Activated CD4-positive, alpha-beta memory T cell treated with anti-CD3 and anti-CD28 coated beads, Interleukin-2, amount 10 ng/mL, durations not matched to agents 7 days and 5 days (primary cell): ENCODE results near the gene TBC1D5. TPM values are rescaled to one million over a fixed set of nuclear protein-coding genes. Genes with fewer than 3 reads are reported as not detected.
A peak's percentile ranks its signal among the peaks of the same experiment; 100 is the strongest.
"Not testable (repeated sequence)": the region's sequence is repeated elsewhere in the genome, so short reads cannot be mapped to it uniquely, and the experiment has no call there.

Experiments
- CTCF ChIA-PET: fragments of 350-600 bp; sonication (Branson Sonifier 250); formaldehyde crosslinking; loops from one replicate; lab custom pipeline; 2021; ENCODE audit warnings: antibody characterized with exemption, inconsistent platforms; lab: Charles Lee
- POLR2A ChIA-PET: fragments of 350-600 bp; sonication (Branson Sonifier 250); formaldehyde crosslinking; loops from one replicate; lab custom pipeline; 2021; ENCODE audit warnings: antibody characterized with exemption; lab: Charles Lee
- DNase-seq: peaks from one replicate; pipeline ENCODE4 v3.0.0-alpha.2; 2020
- H3K27ac Mint-ChIP-seq: one replicate; pipeline ENCODE4 v1.8.0; 2021; ENCODE audit warnings: mild to moderate bottlenecking, mixed read lengths
- H3K27me3 Mint-ChIP-seq: one replicate; pipeline ENCODE4 v1.8.0; 2021; ENCODE audit warnings: mixed read lengths
- H3K36me3 Mint-ChIP-seq: one replicate; pipeline ENCODE4 v1.8.0; 2021; ENCODE audit warnings: low read depth, mixed read lengths
- H3K4me1 Mint-ChIP-seq: one replicate; pipeline ENCODE4 v1.8.0; 2021; ENCODE audit warnings: mixed read lengths
- H3K4me3 Mint-ChIP-seq: one replicate; pipeline ENCODE4 v1.8.0; 2021; ENCODE audit warnings: mild to moderate bottlenecking, mixed read lengths
- H3K9me3 Mint-ChIP-seq: one replicate; pipeline ENCODE4 v1.8.0; 2021; ENCODE audit warnings: mixed read lengths
- total RNA-seq, 2 experiments: library from RNA; stranded (reverse); gene quantifications; one replicate each; pipeline ENCODE4 v1.2.3, GENCODE V29; 2021

The TBC1D5 gene
- total RNA-seq, 2 experiments from 2014 or later = 49.9 to 50.8 TPM

- no peak for DNase-seq
- ChIA-PET POLR2A (no interaction called here), CTCF (no interaction called here)
- H3K4me1 Mint-ChIP-seq = peaks cover 9% of the 10 kb centered on the region
- no peak overlapping the region for H3K27ac Mint-ChIP-seq
- peaks cover 7% of the 10 kb centered on the region for H3K9me3 Mint-ChIP-seq
- peaks cover 39% of the 10 kb centered on the region for H3K36me3 Mint-ChIP-seq
- H3K4me3 Mint-ChIP-seq = no peak overlapping the region
- H3K27me3 Mint-ChIP-seq = no peaks in the 10 kb centered on the region
Measured at GRCh38 chr3:17726313-17726712, 16.1 kb downstream of the TBC1D5 start.

GRCh38 chr3:17725844-17726243 is 16.6 kb downstream of the TBC1D5 start:
- CTCF ChIA-PET, DNase-seq: not testable (repeated sequence)
- POLR2A ChIA-PET = interaction anchor here (0.9 kb wide), 1 partner anchor 42 kb away, joined by 3 read pairs; no protein-coding TSS in a partner anchor

GRCh38 chr3:17724948-17725347 is 17.5 kb downstream of the TBC1D5 start:
- Mint-ChIP-seq H3K4me1 (no peaks in the 10 kb centered on the region), H3K4me3 (no peak overlapping the region), H3K27ac (no peak overlapping the region), H3K27me3 (no peaks in the 10 kb centered on the region), H3K9me3 (peaks cover 7% of the 10 kb centered on the region), H3K36me3 (peaks cover 32% of the 10 kb centered on the region)
- DNase-seq = no peak
- ChIA-PET POLR2A (interaction anchor here (0.9 kb wide), 1 partner anchor 43 kb away, joined by 3 read pairs; no protein-coding TSS in a partner anchor), CTCF (no interaction called here)

More at GRCh38 chr3:17725844-17726243, 16.6 kb downstream of the TBC1D5 start:
- H3K27me3 Mint-ChIP-seq, H3K27ac Mint-ChIP-seq, H3K9me3 Mint-ChIP-seq, H3K4me1 Mint-ChIP-seq, H3K4me3 Mint-ChIP-seq: not testable (repeated sequence)
- H3K36me3 Mint-ChIP-seq = peaks cover 37% of the 10 kb centered on the region

GRCh38 chr3:17724122-17724521 is 18.3 kb downstream of the TBC1D5 start:
- peaks cover 7% of the 10 kb centered on the region for H3K9me3 Mint-ChIP-seq
- CTCF ChIA-PET = no interaction called here
- H3K27me3 Mint-ChIP-seq = no peaks in the 10 kb centered on the region
- H3K4me1 Mint-ChIP-seq = no peaks in the 10 kb centered on the region
- H3K4me3 Mint-ChIP-seq = no peak overlapping the region
- DNase-seq = no peak
- peaks cover 27% of the 10 kb centered on the region for H3K36me3 Mint-ChIP-seq
- H3K27ac Mint-ChIP-seq = no peak overlapping the region
- POLR2A ChIA-PET = no interaction called here

- DNase-seq = no peak
- Mint-ChIP-seq H3K36me3 (peaks cover 39% of the 10 kb centered on the region), H3K4me1 (no peaks in the 10 kb centered on the region), H3K27ac (no peak overlapping the region), H3K9me3 (peaks cover 15% of the 10 kb centered on the region), H3K27me3 (no peaks in the 10 kb centered on the region), H3K4me3 (no peak overlapping the region)
- ChIA-PET POLR2A (no interaction called here), CTCF (no interaction called here)
Measured at GRCh38 chr3:17717411-17717810, 25.0 kb downstream of the TBC1D5 start.

- CTCF ChIA-PET = no interaction called here
Measured at GRCh38 chr3:17714473-17714872, 28.0 kb downstream of the TBC1D5 start.

GRCh38 chr3:17709236-17709810 is 33.1 kb downstream of the TBC1D5 start:
- H3K27ac Mint-ChIP-seq = no peak overlapping the region
- POLR2A ChIA-PET = no interaction called here
- no peaks in the 10 kb centered on the region for H3K4me1 Mint-ChIP-seq
- no peaks in the 10 kb centered on the region for H3K27me3 Mint-ChIP-seq
- DNase-seq = no peak
- CTCF ChIA-PET = no interaction called here
- H3K36me3 Mint-ChIP-seq = peaks cover 27% of the 10 kb centered on the region
- H3K9me3 Mint-ChIP-seq = peaks cover 8% of the 10 kb centered on the region
- no peak overlapping the region for H3K4me3 Mint-ChIP-seq

More at GRCh38 chr3:17714473-17714872, 28.0 kb downstream of the TBC1D5 start:
- DNase-seq = no peak
- POLR2A ChIA-PET = no interaction called here
- no peaks in the 10 kb centered on the region for H3K27me3 Mint-ChIP-seq
- H3K27ac Mint-ChIP-seq = no peak overlapping the region
- peaks cover 15% of the 10 kb centered on the region for H3K9me3 Mint-ChIP-seq
- peaks cover 43% of the 10 kb centered on the region for H3K36me3 Mint-ChIP-seq
- no peak overlapping the region for H3K4me3 Mint-ChIP-seq
- no peaks in the 10 kb centered on the region for H3K4me1 Mint-ChIP-seq

GRCh38 chr3:17707813-17708543 is 34.5 kb downstream of the TBC1D5 start:
- Mint-ChIP-seq H3K27ac (no peak overlapping the region), H3K4me3 (no peak overlapping the region), H3K9me3 (peaks cover 3% of the 10 kb centered on the region), H3K4me1 (no peaks in the 10 kb centered on the region), H3K27me3 (no peaks in the 10 kb centered on the region), H3K36me3 (peaks cover 17% of the 10 kb centered on the region)
- no peak for DNase-seq
- ChIA-PET POLR2A (no interaction called here), CTCF (no interaction called here)

- H3K27ac Mint-ChIP-seq, H3K9me3 Mint-ChIP-seq, H3K27me3 Mint-ChIP-seq, H3K4me3 Mint-ChIP-seq, H3K36me3 Mint-ChIP-seq, DNase-seq, CTCF ChIA-PET, H3K4me1 Mint-ChIP-seq, POLR2A ChIA-PET: not testable (repeated sequence)
Measured at GRCh38 chr3:17705991-17706390, 36.4 kb downstream of the TBC1D5 start.

- POLR2A ChIA-PET, H3K9me3 Mint-ChIP-seq, H3K27ac Mint-ChIP-seq, H3K4me1 Mint-ChIP-seq, H3K4me3 Mint-ChIP-seq, H3K27me3 Mint-ChIP-seq, DNase-seq: not testable (repeated sequence)
- peaks cover 34% of the 10 kb centered on the region for H3K36me3 Mint-ChIP-seq
- CTCF ChIA-PET = interaction anchor here (0.7 kb wide), 1 partner anchor 41 kb away, joined by 3 read pairs; no protein-coding TSS in a partner anchor
Measured at GRCh38 chr3:17699815-17700214, 42.6 kb downstream of the TBC1D5 start.

- POLR2A ChIA-PET, H3K27ac Mint-ChIP-seq, CTCF ChIA-PET, DNase-seq, H3K4me3 Mint-ChIP-seq, H3K27me3 Mint-ChIP-seq, H3K9me3 Mint-ChIP-seq: not testable (repeated sequence)
- peaks cover 43% of the 10 kb centered on the region for H3K36me3 Mint-ChIP-seq
- peaks cover 16% of the 10 kb centered on the region for H3K4me1 Mint-ChIP-seq
Measured at GRCh38 chr3:17695665-17696064, 46.8 kb downstream of the TBC1D5 start.

- not testable (repeated sequence) for H3K4me3 Mint-ChIP-seq, DNase-seq, H3K27ac Mint-ChIP-seq, H3K9me3 Mint-ChIP-seq, H3K27me3 Mint-ChIP-seq
- ChIA-PET CTCF (interaction anchor here (0.6 to 1.4 kb wide), 5 partner anchors 22 to 475 kb away, joined by 3 to 6 read pairs (median 4); partner anchors contain the start of gene TBC1D5), POLR2A (interaction anchor here (1.4 kb wide), 1 partner anchor 49 kb away, joined by 7 read pairs; the partner anchor contains the start of gene TBC1D5)
- Mint-ChIP-seq H3K36me3 (peaks cover 37% of the 10 kb centered on the region), H3K4me1 (peaks cover 16% of the 10 kb centered on the region)
Measured at GRCh38 chr3:17693670-17693999, 48.8 kb downstream of the TBC1D5 start.

- H3K27me3 Mint-ChIP-seq = not testable (repeated sequence)
Measured at GRCh38 chr3:17692846-17693669, 49.4 kb downstream of the TBC1D5 start.

More at GRCh38 chr3:17692846-17693669, 49.4 kb downstream of the TBC1D5 start:
- H3K4me1 Mint-ChIP-seq = peaks cover 16% of the 10 kb centered on the region
- peak; percentile 63 for DNase-seq
- not testable (repeated sequence) for H3K9me3 Mint-ChIP-seq, H3K27ac Mint-ChIP-seq
- POLR2A ChIA-PET = interaction anchor here (1.4 kb wide), 1 partner anchor 50 kb away, joined by 7 read pairs; the partner anchor contains the start of gene TBC1D5
- peaks cover 37% of the 10 kb centered on the region for H3K36me3 Mint-ChIP-seq
- H3K4me3 Mint-ChIP-seq = peak overlapping the region; percentile 19
- CTCF ChIA-PET = interaction anchor here (0.6 to 1.4 kb wide), 5 partner anchors 21 to 476 kb away, joined by 3 to 6 read pairs (median 4); partner anchors contain the start of gene TBC1D5
